ENCODE data around the gene ETV2.

The ETV2 gene

DNA sequence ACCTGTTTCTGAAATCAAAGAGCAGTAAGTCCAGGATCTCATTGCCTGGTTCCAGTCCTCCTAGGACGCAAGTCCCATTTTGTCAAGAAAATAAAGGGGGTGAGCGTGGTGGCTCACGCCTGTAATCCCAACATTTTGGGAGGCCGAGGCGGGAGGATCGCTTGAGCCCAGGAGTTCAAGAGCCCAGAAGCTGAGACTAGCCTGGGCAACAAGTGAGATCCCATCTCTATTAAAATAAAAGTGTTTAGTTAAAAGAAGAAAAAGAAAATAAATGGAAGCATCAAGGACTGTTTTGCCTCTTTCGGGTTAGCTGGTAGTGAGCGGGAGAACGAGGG is 29.4 kb upstream of the ETV2 start:
- no peak for DNase-seq (ENCODE audit: low spot score)
- ATAC-seq (ENCODE audit: low read depth) = no peak

DNA sequence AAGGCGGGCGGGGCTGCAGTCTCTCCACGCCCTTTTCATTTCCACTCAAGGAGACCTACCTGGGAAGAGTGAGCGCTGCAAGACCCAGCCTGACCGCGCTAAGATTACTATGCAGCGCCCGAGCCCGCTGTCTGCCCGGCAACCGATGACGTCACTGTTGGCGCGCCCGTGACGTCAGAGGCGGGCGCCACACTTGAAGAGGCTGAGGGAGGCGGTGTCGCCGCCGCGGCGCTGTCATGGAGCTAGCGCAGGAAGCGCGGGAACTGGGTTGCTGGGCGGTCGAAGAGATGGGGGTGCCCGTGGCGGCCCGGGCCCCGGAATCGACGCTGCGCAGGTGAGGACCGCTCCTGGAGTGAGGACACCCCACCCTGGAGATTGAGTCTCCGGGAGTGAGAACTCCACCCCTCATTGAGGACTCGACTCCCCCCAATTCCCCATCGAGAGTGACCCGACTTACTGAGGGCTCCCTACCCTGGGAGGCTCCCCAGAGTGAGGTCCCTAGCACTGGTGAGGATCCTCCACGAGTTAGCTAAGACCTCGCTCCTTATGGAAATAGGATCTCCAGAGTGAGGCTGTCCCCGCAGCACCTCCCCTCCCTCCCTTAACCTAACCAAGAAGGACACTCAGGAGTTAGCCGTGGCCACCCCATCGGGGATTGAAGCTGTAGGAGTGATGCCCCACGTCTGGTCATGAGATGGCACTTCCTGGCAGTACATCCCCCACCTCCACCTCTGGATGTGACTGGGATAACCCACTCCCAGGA is 28.8 kb upstream of the ETV2 start, which contains the start of gene HAUS5:
TSS of gene HAUS5 (plus strand) at position 177 of the 763 bp plus-strand sequence. CDS start at position 237, 60 bp downstream.
- Histone ChIP-seq H3K36me3 (ENCODE audit: low read depth) (peaks cover 21% of the 10 kb centered on the region), H3K4me3 (ENCODE audit: severe bottlenecking) (peak within 1 kb of the TSS; percentile 96), H3K27ac (ENCODE audit: poor library complexity, severe bottlenecking) (peak within 1 kb of the TSS; percentile 23), H3K27me3 (ENCODE audit: insufficient read depth, poor library complexity, severe bottlenecking) (no peaks in the 10 kb centered on the region), H3K4me1 (ENCODE audit: insufficient read depth, poor library complexity, severe bottlenecking) (peaks cover 4% of the 10 kb centered on the region), H3K9me3 (ENCODE audit: severe bottlenecking) (no peaks in the 10 kb centered on the region)
- TF ChIP-seq, protein P1, sequence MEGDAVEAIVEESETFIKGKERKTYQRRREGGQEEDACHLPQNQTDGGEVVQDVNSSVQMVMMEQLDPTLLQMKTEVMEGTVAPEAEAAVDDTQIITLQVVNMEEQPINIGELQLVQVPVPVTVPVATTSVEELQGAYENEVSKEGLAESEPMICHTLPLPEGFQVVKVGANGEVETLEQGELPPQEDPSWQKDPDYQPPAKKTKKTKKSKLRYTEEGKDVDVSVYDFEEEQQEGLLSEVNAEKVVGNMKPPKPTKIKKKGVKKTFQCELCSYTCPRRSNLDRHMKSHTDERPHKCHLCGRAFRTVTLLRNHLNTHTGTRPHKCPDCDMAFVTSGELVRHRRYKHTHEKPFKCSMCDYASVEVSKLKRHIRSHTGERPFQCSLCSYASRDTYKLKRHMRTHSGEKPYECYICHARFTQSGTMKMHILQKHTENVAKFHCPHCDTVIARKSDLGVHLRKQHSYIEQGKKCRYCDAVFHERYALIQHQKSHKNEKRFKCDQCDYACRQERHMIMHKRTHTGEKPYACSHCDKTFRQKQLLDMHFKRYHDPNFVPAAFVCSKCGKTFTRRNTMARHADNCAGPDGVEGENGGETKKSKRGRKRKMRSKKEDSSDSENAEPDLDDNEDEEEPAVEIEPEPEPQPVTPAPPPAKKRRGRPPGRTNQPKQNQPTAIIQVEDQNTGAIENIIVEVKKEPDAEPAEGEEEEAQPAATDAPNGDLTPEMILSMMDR (IDR thresholded peaks at IDR 0.05; ENCODE audit: poor library complexity, severe bottlenecking) = no peak
- DNase-seq (ENCODE audit: low spot score) = peak; percentile 85
- ATAC-seq (ENCODE audit: low read depth) = peak; percentile 95

More for the DNA sequence above, 29.4 kb upstream of the ETV2 start:
- TF ChIP-seq, protein P1 (IDR thresholded peaks at IDR 0.05; ENCODE audit: poor library complexity, severe bottlenecking) = no peak
- Histone ChIP-seq H3K4me1 (ENCODE audit: insufficient read depth, poor library complexity, severe bottlenecking) (peaks cover 4% of the 10 kb centered on the region), H3K27ac (ENCODE audit: poor library complexity, severe bottlenecking) (no peak overlapping the region), H3K9me3 (ENCODE audit: severe bottlenecking) (peaks cover 2% of the 10 kb centered on the region), H3K36me3 (ENCODE audit: low read depth) (peaks cover 21% of the 10 kb centered on the region), H3K4me3 (ENCODE audit: severe bottlenecking) (peak overlapping the region; percentile 96), H3K27me3 (ENCODE audit: insufficient read depth, poor library complexity, severe bottlenecking) (no peaks in the 10 kb centered on the region)

DNA sequence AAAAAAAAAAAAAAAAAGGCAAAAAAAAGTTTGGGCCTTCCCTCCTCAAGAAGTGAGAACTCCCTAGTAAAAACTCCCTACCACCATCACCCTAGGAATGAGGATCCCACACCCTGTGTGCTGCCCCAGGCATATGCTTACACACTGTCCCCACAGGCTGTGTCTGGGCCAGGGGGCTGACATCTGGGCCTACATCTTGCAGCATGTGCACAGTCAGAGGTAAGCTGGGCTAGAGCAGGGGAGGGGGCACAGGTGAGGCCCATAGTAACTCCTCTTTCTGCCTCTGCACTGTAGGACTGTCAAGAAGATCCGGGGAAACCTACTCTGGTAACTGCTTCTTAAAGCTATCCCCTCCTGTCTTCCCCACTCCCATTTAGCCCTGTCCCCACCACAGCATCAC is 28.0 kb upstream of the ETV2 start:
- Histone ChIP-seq H3K9me3 (ENCODE audit: severe bottlenecking) (no peaks in the 10 kb centered on the region), H3K27me3 (ENCODE audit: insufficient read depth, poor library complexity, severe bottlenecking) (no peaks in the 10 kb centered on the region), H3K27ac (ENCODE audit: poor library complexity, severe bottlenecking) (no peak overlapping the region), H3K36me3 (ENCODE audit: low read depth) (peaks cover 21% of the 10 kb centered on the region), H3K4me3 (ENCODE audit: severe bottlenecking) (no peak overlapping the region), H3K4me1 (ENCODE audit: insufficient read depth, poor library complexity, severe bottlenecking) (peaks cover 4% of the 10 kb centered on the region)
- TF ChIP-seq, protein P1 (IDR thresholded peaks at IDR 0.05; ENCODE audit: poor library complexity, severe bottlenecking) = no peak
- ATAC-seq (ENCODE audit: low read depth) = no peak
- DNase-seq (ENCODE audit: low spot score) = no peak

DNA sequence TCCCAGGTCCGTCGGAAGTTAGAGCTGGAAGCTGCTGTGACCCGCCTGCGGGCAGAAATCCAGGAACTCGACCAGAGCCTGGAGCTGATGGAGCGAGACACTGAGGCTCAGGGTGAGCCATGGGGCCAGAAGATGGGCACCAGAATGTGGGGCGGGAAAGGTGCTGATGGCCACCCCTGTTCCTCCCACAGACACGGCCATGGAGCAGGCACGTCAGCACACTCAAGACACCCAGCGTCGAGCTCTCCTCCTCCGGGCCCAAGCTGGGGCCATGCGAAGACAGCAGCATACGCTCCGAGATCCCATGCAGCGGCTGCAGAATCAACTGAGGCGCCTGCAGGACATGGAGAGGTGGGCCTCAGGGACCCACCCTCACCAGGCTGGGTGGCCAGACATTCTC is 26.5 kb upstream of the ETV2 start:
- Histone ChIP-seq H3K9me3 (ENCODE audit: severe bottlenecking) (no peaks in the 10 kb centered on the region), H3K27ac (ENCODE audit: poor library complexity, severe bottlenecking) (no peak overlapping the region), H3K4me1 (ENCODE audit: insufficient read depth, poor library complexity, severe bottlenecking) (peaks cover 4% of the 10 kb centered on the region), H3K36me3 (ENCODE audit: low read depth) (peaks cover 21% of the 10 kb centered on the region), H3K4me3 (ENCODE audit: severe bottlenecking) (no peak overlapping the region), H3K27me3 (ENCODE audit: insufficient read depth, poor library complexity, severe bottlenecking) (no peaks in the 10 kb centered on the region)
- ATAC-seq (ENCODE audit: low read depth) = no peak
- TF ChIP-seq, protein P1 (IDR thresholded peaks at IDR 0.05; ENCODE audit: poor library complexity, severe bottlenecking) = no peak
- DNase-seq (ENCODE audit: low spot score) = no peak

DNA sequence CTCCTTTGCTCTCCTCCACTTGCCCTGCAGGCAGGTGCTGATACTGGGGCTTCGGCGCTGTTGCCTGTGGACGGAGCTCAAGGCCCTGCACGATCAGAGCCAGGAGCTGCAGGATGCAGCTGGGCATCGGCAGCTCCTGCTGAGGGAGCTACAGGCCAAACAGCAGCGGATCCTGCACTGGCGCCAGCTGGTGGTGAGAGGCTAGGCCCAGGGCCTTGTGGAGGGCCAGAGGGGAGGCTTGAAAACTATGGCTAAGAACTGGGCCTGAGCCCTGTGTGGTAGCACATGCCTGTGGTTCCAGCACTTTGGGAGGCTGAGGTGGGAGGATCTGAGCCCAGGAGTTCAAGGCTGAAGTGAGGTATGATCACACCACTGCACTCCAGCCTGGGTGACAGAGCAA is 22.7 kb upstream of the ETV2 start:
- Histone ChIP-seq H3K4me1 (ENCODE audit: insufficient read depth, poor library complexity, severe bottlenecking) (no peaks in the 10 kb centered on the region), H3K4me3 (ENCODE audit: severe bottlenecking) (no peak overlapping the region), H3K36me3 (ENCODE audit: low read depth) (peaks cover 25% of the 10 kb centered on the region), H3K27me3 (ENCODE audit: insufficient read depth, poor library complexity, severe bottlenecking) (no peaks in the 10 kb centered on the region), H3K27ac (ENCODE audit: poor library complexity, severe bottlenecking) (no peak overlapping the region), H3K9me3 (ENCODE audit: severe bottlenecking) (no peaks in the 10 kb centered on the region)
- DNase-seq (ENCODE audit: low spot score) (no peak), ATAC-seq (ENCODE audit: low read depth) (no peak)
- TF ChIP-seq, protein P1 (IDR thresholded peaks at IDR 0.05; ENCODE audit: poor library complexity, severe bottlenecking) = no peak
